ENCODE results near the gene CAMTA1. TPM values are rescaled to one million over a fixed set of nuclear protein-coding genes. Genes with fewer than 3 reads are reported as not detected.

CAMTA1 gene
- polyA plus RNA-seq, 2 donors = 61.1 to 75.0 TPM

GRCh38 chr1:7288992-7289391 is 503.7 kb downstream of the CAMTA1 start:
- Histone ChIP-seq H3K36me3 (ENCODE audit: control insufficient read depth in 2 of 2, insufficient read depth in 2 of 2, low read length in 1 of 2) (no peaks in the 10 kb centered on the region), H3K4me1 (ENCODE audit: control insufficient read depth in 2 of 2, insufficient read depth in 2 of 2, low read length in 1 of 2) (no peaks in the 10 kb centered on the region), H3K9me3 (ENCODE audit: control insufficient read depth in 2 of 2, insufficient read depth in 1 of 2, low read depth in 1 of 2, low read length in 1 of 2) (no peaks in the 10 kb centered on the region), H3K27ac (ENCODE audit: low read depth in 2 of 2, low read length in 1 of 2) (no peak overlapping the region), H3K4me3 (ENCODE audit: low read depth in 1 of 2, low read length in 2 of 2) (no peak overlapping the region), H3K27me3 (ENCODE audit: control insufficient read depth in 1 of 2, insufficient read depth in 2 of 2, low read length in 2 of 2) (no peaks in the 10 kb centered on the region)
- 65 to 66% methylated on average over 5 of the region's 5 CpGs for WGBS, 2 donors

- H3K4me3 ChIP-seq (ENCODE audit: low read depth in 1 of 2, low read length in 2 of 2) = no peak overlapping the region
- H3K27me3 ChIP-seq (ENCODE audit: control insufficient read depth in 1 of 2, insufficient read depth in 2 of 2, low read length in 2 of 2) = no peaks in the 10 kb centered on the region
- H3K27ac ChIP-seq (ENCODE audit: low read depth in 2 of 2, low read length in 1 of 2) = no peak overlapping the region
- H3K4me1 ChIP-seq (ENCODE audit: control insufficient read depth in 2 of 2, insufficient read depth in 2 of 2, low read length in 1 of 2) = no peaks in the 10 kb centered on the region
- 80 to 91% methylated on average over 2 of the region's 2 CpGs for WGBS, 2 donors
- no peaks in the 10 kb centered on the region for H3K36me3 ChIP-seq (ENCODE audit: control insufficient read depth in 2 of 2, insufficient read depth in 2 of 2, low read length in 1 of 2)
- no peaks in the 10 kb centered on the region for H3K9me3 ChIP-seq (ENCODE audit: control insufficient read depth in 2 of 2, insufficient read depth in 1 of 2, low read depth in 1 of 2, low read length in 1 of 2)
Measured at GRCh38 chr1:7289694-7290093, 504.4 kb downstream of the CAMTA1 start.

DNA sequence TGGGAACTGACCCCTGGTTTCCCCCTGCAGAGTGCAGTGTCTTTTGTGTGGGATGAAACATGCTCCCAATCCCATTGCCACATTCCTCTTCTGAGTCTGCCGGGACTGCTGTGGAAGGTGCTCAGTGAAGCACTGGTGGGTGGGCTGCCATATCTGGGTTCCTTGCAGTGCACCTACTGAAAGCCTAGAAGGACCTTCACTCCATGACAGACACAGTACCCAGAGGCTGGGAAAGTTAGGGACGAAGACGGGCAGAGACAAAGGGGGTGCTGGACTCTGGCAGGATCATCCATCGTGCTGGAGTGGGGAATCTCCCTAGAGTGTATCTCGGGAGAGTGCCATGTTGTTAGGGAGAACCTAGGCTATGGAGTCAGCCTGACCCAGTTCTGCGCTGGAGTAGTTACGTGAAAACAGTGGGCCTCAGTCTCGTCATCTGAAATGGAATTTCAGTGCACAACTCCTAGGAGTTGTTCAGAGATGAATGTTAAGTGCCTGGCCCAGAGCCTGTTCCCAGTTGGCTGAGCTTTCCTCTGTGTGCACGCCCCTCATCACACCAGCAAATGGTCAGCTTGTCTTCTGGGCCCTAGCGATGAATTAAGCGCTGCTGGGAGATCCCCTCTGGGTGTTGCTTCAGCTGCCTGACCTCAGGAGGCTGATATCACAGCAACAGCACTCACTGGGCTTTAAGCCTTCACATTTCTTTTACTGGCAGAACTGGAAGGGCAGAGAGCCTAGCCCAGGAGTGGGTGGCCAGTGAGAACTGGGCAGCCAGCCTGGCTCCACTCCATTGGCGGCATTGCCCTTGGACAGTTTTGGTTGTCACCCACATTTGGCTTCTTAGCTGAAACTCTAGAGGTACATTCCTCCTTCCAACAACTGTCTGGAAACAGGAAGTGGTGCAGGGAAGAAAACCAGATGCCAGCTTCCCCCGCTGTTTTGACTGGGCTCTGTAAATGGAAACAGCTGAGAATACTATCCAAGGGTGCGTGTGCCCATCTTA is 506.0 kb downstream of the CAMTA1 start:
- WGBS, 2 donors = 70 to 76% methylated on average over 14 of the region's 14 CpGs
- Histone ChIP-seq H3K9me3 (ENCODE audit: control insufficient read depth in 2 of 2, insufficient read depth in 1 of 2, low read depth in 1 of 2, low read length in 1 of 2) (no peaks in the 10 kb centered on the region), H3K27ac (ENCODE audit: low read depth in 2 of 2, low read length in 1 of 2) (no peak overlapping the region), H3K4me3 (ENCODE audit: low read depth in 1 of 2, low read length in 2 of 2) (no peak overlapping the region), H3K27me3 (ENCODE audit: control insufficient read depth in 1 of 2, insufficient read depth in 2 of 2, low read length in 2 of 2) (no peaks in the 10 kb centered on the region), H3K4me1 (ENCODE audit: control insufficient read depth in 2 of 2, insufficient read depth in 2 of 2, low read length in 1 of 2) (no peaks in the 10 kb centered on the region), H3K36me3 (ENCODE audit: control insufficient read depth in 2 of 2, insufficient read depth in 2 of 2, low read length in 1 of 2) (no peaks in the 10 kb centered on the region)

DNA sequence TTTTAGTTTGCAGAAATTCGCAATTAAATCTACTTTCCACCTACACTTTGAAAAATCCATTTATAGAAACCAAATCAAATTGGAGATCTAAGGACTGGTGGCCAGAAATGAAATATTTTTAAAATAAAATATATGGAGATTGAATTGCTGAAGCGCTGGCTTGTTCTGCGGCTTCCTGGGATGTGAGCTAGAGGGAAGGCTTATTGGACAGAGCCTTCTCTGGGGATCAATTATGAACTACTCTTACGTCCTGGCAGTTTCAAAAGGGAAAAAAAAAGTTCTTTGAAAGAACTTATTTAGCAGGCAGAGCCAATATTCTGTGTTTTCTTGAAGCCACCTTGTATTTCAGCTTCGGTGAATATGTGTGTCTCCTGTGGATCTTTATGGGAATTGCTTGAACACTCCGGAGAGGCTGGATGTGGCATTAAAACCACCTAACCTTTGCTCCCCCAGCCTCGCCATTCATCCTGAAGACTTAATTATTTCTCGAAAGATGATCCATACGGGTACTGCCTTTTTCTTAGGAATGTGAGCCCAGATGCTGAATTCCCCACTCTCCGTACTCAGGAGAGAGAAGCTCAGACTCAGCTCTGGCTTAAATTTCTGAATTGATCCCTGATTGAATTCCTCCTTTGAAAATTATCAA is 506.9 kb downstream of the CAMTA1 start:
- Histone ChIP-seq H3K9me3 (ENCODE audit: control insufficient read depth in 2 of 2, insufficient read depth in 1 of 2, low read depth in 1 of 2, low read length in 1 of 2) (no peaks in the 10 kb centered on the region), H3K4me1 (ENCODE audit: control insufficient read depth in 2 of 2, insufficient read depth in 2 of 2, low read length in 1 of 2) (no peaks in the 10 kb centered on the region), H3K4me3 (ENCODE audit: low read depth in 1 of 2, low read length in 2 of 2) (no peak overlapping the region), H3K27ac (ENCODE audit: low read depth in 2 of 2, low read length in 1 of 2) (no peak overlapping the region), H3K27me3 (ENCODE audit: control insufficient read depth in 1 of 2, insufficient read depth in 2 of 2, low read length in 2 of 2) (no peaks in the 10 kb centered on the region), H3K36me3 (ENCODE audit: control insufficient read depth in 2 of 2, insufficient read depth in 2 of 2, low read length in 1 of 2) (no peaks in the 10 kb centered on the region)
- WGBS, 2 donors = 82 to 83% methylated on average over 10 of the region's 10 CpGs

DNA sequence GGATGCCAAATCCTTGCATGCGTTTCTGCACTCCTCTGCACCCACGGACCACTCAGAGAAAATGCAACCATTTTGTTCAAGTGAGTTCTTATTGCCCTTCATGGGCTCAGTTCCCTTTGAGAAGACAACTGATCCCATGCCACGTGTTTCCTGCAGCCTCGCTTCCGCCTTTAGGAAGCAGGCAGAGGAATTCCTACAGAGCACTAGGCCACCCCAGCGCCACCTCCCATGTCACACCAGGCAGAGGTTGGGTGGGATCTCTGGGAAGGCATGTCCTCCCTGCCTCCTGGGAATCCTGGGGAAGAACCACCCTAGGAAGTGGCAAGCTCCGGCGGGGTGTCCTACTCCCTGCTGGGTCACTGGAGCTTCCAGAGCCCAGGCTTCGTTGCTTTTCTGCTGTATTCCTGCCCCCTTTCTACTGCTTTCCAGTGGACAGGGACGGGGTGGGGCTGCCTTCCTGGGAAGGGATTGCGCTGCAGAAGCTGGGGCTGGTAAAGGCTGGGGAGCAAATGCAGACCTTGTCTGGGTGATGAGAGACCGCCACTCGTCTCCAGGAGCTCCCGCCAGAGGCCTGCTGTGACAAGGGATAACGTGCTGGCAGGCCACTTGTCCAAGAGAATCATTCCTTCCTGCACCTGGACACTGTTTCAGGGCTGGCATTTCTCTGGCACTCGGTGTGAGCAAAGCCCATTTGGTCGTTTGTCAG is 507.6 kb downstream of the CAMTA1 start:
- H3K27me3 ChIP-seq (ENCODE audit: control insufficient read depth in 1 of 2, insufficient read depth in 2 of 2, low read length in 2 of 2) = no peaks in the 10 kb centered on the region
- no peak overlapping the region for H3K4me3 ChIP-seq (ENCODE audit: low read depth in 1 of 2, low read length in 2 of 2)
- no peak overlapping the region for H3K27ac ChIP-seq (ENCODE audit: low read depth in 2 of 2, low read length in 1 of 2)
- no peaks in the 10 kb centered on the region for H3K36me3 ChIP-seq (ENCODE audit: control insufficient read depth in 2 of 2, insufficient read depth in 2 of 2, low read length in 1 of 2)
- 79 to 82% methylated on average over 17 of the region's 17 CpGs for WGBS, 2 donors
- H3K9me3 ChIP-seq (ENCODE audit: control insufficient read depth in 2 of 2, insufficient read depth in 1 of 2, low read depth in 1 of 2, low read length in 1 of 2) = no peaks in the 10 kb centered on the region
- H3K4me1 ChIP-seq (ENCODE audit: control insufficient read depth in 2 of 2, insufficient read depth in 2 of 2, low read length in 1 of 2) = no peaks in the 10 kb centered on the region

DNA sequence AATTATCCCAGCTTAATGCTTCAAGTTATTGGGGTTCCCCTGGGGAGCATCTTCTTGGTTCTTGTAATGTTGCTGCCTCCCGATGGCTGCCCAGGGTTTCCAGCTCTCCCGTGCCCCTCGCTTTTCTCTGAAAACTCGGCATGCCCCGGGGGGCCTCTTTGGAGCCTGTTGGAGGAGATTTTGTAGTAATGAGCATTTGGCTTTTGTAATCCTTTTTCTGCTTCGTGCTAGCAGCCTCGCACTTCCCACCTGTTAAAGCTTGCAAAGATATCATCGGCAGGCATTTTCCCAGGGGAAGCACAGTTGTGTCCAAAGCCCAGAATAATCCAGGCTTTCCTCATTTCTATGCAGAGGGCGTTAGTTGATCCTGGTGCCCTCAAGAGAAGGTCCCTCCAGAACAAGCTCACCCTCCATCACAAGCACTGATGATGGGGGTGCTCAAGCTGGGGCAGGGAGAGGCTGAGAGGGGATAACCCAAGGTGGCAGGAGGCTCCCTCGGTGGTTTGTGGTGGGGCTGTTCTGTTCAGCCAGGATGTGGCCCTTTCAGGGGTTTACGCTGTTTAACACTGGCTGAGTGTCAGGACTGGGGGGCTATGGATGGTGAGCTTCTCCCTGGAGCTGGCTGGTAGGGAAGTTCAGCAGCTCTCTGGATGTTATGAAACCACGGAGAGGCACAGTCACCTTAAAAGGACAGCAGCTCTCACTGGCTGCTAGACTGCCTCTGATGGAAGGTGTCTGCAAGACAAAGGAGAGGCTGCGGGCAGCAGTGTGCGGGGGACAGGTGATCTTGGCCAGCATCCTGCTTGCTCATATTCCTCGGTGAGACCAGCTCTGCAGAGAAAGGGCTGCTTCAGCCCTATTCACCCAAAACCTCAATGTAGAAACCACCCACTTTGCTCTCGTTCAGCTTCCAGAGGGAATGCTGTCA is 508.7 kb downstream of the CAMTA1 start:
- no peak overlapping the region for H3K27ac ChIP-seq (ENCODE audit: low read depth in 2 of 2, low read length in 1 of 2)

DNA sequence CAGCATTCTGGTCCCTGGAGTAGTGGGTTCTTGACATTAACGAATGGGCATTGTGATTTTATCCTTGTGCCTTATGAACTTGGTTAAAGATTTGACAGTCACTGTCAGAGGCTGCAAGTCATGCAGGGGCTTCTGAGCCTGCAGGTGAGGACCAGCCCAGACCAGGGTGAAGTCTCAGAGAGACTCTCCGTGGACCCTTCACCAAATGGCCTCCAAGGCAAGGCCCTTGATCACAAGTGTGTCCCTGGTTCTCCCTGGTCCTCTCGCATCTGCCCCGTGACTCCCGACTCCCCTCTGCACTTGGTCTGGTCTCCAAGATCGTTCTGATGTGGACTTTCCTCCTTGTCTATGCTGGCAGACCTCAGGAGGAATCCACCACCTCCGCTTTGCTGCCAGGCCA is 509.4 kb downstream of the CAMTA1 start:
- H3K27me3 ChIP-seq (ENCODE audit: control insufficient read depth in 1 of 2, insufficient read depth in 2 of 2, low read length in 2 of 2) = no peaks in the 10 kb centered on the region
- no peak overlapping the region for H3K4me3 ChIP-seq (ENCODE audit: low read depth in 1 of 2, low read length in 2 of 2)
- H3K4me1 ChIP-seq (ENCODE audit: control insufficient read depth in 2 of 2, insufficient read depth in 2 of 2, low read length in 1 of 2) = peaks cover 0 to 1% of the 10 kb centered on the region in 2 donors
- 80 to 87% methylated on average over 7 of the region's 7 CpGs for WGBS, 2 donors
- H3K27ac ChIP-seq (ENCODE audit: low read depth in 2 of 2, low read length in 1 of 2) = no peak overlapping the region
- no peaks in the 10 kb centered on the region for H3K9me3 ChIP-seq (ENCODE audit: control insufficient read depth in 2 of 2, insufficient read depth in 1 of 2, low read depth in 1 of 2, low read length in 1 of 2)
- no peaks in the 10 kb centered on the region for H3K36me3 ChIP-seq (ENCODE audit: control insufficient read depth in 2 of 2, insufficient read depth in 2 of 2, low read length in 1 of 2)

More for the DNA sequence above, 508.7 kb downstream of the CAMTA1 start:
- Histone ChIP-seq H3K9me3 (ENCODE audit: control insufficient read depth in 2 of 2, insufficient read depth in 1 of 2, low read depth in 1 of 2, low read length in 1 of 2) (no peaks in the 10 kb centered on the region), H3K36me3 (ENCODE audit: control insufficient read depth in 2 of 2, insufficient read depth in 2 of 2, low read length in 1 of 2) (no peaks in the 10 kb centered on the region), H3K4me3 (ENCODE audit: low read depth in 1 of 2, low read length in 2 of 2) (no peak overlapping the region), H3K27me3 (ENCODE audit: control insufficient read depth in 1 of 2, insufficient read depth in 2 of 2, low read length in 2 of 2) (no peaks in the 10 kb centered on the region), H3K4me1 (ENCODE audit: control insufficient read depth in 2 of 2, insufficient read depth in 2 of 2, low read length in 1 of 2) (no peaks in the 10 kb centered on the region)
- 68 to 70% methylated on average over 16 of the region's 16 CpGs for WGBS, 2 donors

DNA sequence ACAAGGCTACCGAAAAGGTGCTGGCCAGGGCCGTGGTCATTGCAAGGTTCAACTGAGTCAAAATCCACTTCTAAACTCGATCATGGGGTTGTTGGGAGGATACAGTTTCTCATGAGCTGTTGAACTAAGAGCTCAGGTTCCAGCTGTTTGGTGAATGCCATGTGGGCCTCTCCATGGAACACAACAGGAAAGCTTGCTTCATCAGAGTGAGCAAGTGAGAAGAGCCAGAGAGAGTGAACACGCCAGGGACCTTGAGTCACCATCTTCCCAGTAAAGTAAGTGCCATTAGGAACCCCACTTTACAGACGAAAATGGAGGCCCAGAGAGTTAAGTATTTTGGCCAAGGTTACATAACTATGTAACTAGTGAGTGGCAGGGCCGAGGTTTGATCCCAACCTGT is 510.7 kb downstream of the CAMTA1 start:
- Histone ChIP-seq H3K36me3 (ENCODE audit: control insufficient read depth in 2 of 2, insufficient read depth in 2 of 2, low read length in 1 of 2) (no peaks in the 10 kb centered on the region), H3K9me3 (ENCODE audit: control insufficient read depth in 2 of 2, insufficient read depth in 1 of 2, low read depth in 1 of 2, low read length in 1 of 2) (no peaks in the 10 kb centered on the region), H3K4me3 (ENCODE audit: low read depth in 1 of 2, low read length in 2 of 2) (no peak overlapping the region), H3K4me1 (ENCODE audit: control insufficient read depth in 2 of 2, insufficient read depth in 2 of 2, low read length in 1 of 2) (peaks cover 0 to 1% of the 10 kb centered on the region in 2 donors), H3K27ac (ENCODE audit: low read depth in 2 of 2, low read length in 1 of 2) (no peak overlapping the region), H3K27me3 (ENCODE audit: control insufficient read depth in 1 of 2, insufficient read depth in 2 of 2, low read length in 2 of 2) (no peaks in the 10 kb centered on the region)
- WGBS, 2 donors = 85 to 86% methylated on average over 6 of the region's 6 CpGs

DNA sequence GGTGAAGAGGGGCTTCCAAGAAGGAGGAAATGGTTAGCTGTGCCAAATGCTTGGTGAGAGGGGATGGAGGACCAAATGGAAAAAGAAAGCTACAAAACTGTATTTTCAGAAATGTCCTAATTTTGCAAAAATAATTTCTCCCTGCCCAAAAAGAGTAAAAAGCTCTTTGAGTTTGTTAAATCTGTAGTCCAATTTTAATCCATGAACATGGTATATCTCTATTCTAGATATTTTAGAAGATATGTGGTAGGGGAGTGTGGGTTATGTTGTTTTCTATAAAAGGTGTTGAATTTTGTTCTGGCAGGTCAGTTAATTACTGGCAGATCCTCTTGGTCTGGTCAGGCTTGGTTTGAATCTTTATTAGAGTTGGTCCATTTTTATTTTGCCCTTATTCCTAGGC is 511.7 kb downstream of the CAMTA1 start:
- H3K36me3 ChIP-seq (ENCODE audit: control insufficient read depth in 2 of 2, insufficient read depth in 2 of 2, low read length in 1 of 2) = no peaks in the 10 kb centered on the region
- H3K4me1 ChIP-seq (ENCODE audit: control insufficient read depth in 2 of 2, insufficient read depth in 2 of 2, low read length in 1 of 2) = peaks cover 0 to 1% of the 10 kb centered on the region in 2 donors
- H3K27ac ChIP-seq (ENCODE audit: low read depth in 2 of 2, low read length in 1 of 2) = no peak overlapping the region
- H3K27me3 ChIP-seq (ENCODE audit: control insufficient read depth in 1 of 2, insufficient read depth in 2 of 2, low read length in 2 of 2) = no peaks in the 10 kb centered on the region
- H3K4me3 ChIP-seq (ENCODE audit: low read depth in 1 of 2, low read length in 2 of 2) = no peak overlapping the region
- no peaks in the 10 kb centered on the region for H3K9me3 ChIP-seq (ENCODE audit: control insufficient read depth in 2 of 2, insufficient read depth in 1 of 2, low read depth in 1 of 2, low read length in 1 of 2)
